Loucy (cell line): ENCODE measurements around the gene CLMP.

Experiments
- H2AFZ ChIP-seq: fragments of 200-600 bp; sonication (generic); 2 replicates; pipeline ENCODE4 v1.6.0; 2016; ENCODE audit warnings: antibody characterized with exemption, mild to moderate bottlenecking, low read length, moderate library complexity
- H3F3A ChIP-seq: fragments of 200-600 bp; 2 replicates; pipeline ENCODE4 v1.6.0; 2016; ENCODE audit warnings: antibody characterized with exemption, low read depth, mild to moderate bottlenecking
- H3K27me3 ChIP-seq: fragments of 200-600 bp; sonication (generic); 2 replicates; pipeline ENCODE4 v1.6.1; 2014; ENCODE audit warnings: low read length, mild to moderate bottlenecking; ENCODE audit not compliant: insufficient read depth, poor library complexity, severe bottlenecking
- H3K36me3 ChIP-seq: fragments of 200-600 bp; sonication (generic); 2 replicates; pipeline ENCODE4 v1.6.1; 2016; ENCODE audit warnings: low read length; ENCODE audit not compliant: insufficient read depth
- H3K4me1 ChIP-seq: fragments of 200-600 bp; sonication (generic); 2 replicates; pipeline ENCODE4 v1.5.1; 2014; ENCODE audit warnings: low read length, mild to moderate bottlenecking; ENCODE audit not compliant: insufficient read depth, poor library complexity, severe bottlenecking
- H3K4me2 ChIP-seq: fragments of 200-600 bp; sonication (generic); 2 replicates; pipeline ENCODE4 v1.6.0; 2014; ENCODE audit warnings: antibody characterized with exemption, low read length, low read depth, mild to moderate bottlenecking; ENCODE audit not compliant: poor library complexity, severe bottlenecking
- H3K4me3 ChIP-seq: fragments of 200-600 bp; sonication (generic); 2 replicates; pipeline ENCODE4 v1.5.1; 2014; ENCODE audit warnings: low read length, mild to moderate bottlenecking, mixed read lengths; ENCODE audit not compliant: poor library complexity, severe bottlenecking
- H3K79me2 ChIP-seq: fragments of 200-600 bp; sonication (generic); 2 replicates; pipeline ENCODE4 v1.6.1; 2014; ENCODE audit warnings: low read length; ENCODE audit not compliant: insufficient read depth
- H3K9ac ChIP-seq: fragments of 200-600 bp; sonication (generic); 2 replicates; pipeline ENCODE4 v1.6.0; 2014; ENCODE audit warnings: mild to moderate bottlenecking, low read depth, low read length, moderate library complexity; ENCODE audit not compliant: poor library complexity, severe bottlenecking
- H3K9me2 ChIP-seq: fragments of 200-600 bp; sonication (generic); replicated peaks from 2 replicates; pipeline ENCODE4 v1.6.1; 2016; ENCODE audit warnings: low read depth, low read length, mixed read lengths
- H3K9me3 ChIP-seq: fragments of 200-600 bp; sonication (generic); 2 replicates; pipeline ENCODE4 v1.6.1; 2014; ENCODE audit warnings: mild to moderate bottlenecking, antibody characterized with exemption, low read length, low read depth; ENCODE audit not compliant: insufficient read depth
- H4K20me1 ChIP-seq: fragments of 200-600 bp; sonication (generic); 2 replicates; pipeline ENCODE4 v1.6.0; 2014; ENCODE audit warnings: antibody characterized with exemption, low read length, mild to moderate bottlenecking; ENCODE audit not compliant: insufficient read depth, poor library complexity, severe bottlenecking
- CTCF ChIP-seq: fragments of 200-600 bp; sonication (generic); conservative IDR thresholded peaks from 2 replicates; pipeline ENCODE4 v1.5.1; 2014; ENCODE audit warnings: mild to moderate bottlenecking, antibody characterized with exemption, low read length
- EZH2phosphoT487 ChIP-seq: fragments of 200-600 bp; IDR thresholded peaks from 2 replicates; pipeline ENCODE4 v1.6.1; 2018; ENCODE audit warnings: antibody characterized with exemption, mild to moderate bottlenecking, moderate library complexity, borderline replicate concordance

Gene CLMP

GRCh38 chr11:123143476-123143875 lies 51.6 kb downstream of the CLMP start:
- H4K20me1 ChIP-seq: no peaks in the 10 kb centered on the region
- no peaks in the 10 kb centered on the region for H3K9me2 ChIP-seq
- no peaks in the 10 kb centered on the region for H3K27me3 ChIP-seq
- H3F3A ChIP-seq: no peaks in the 10 kb centered on the region
- H3K79me2 ChIP-seq: no peaks in the 10 kb centered on the region
- no peak overlapping the region for H2AFZ ChIP-seq
- H3K9ac ChIP-seq: no peak overlapping the region
- no peaks in the 10 kb centered on the region for H3K9me3 ChIP-seq
- H3K4me3 ChIP-seq: no peak overlapping the region
- TF ChIP-seq EZH2phosphoT487 (no peak), CTCF (no peak)
- H3K4me2 ChIP-seq: no peak overlapping the region
- no peaks in the 10 kb centered on the region for H3K36me3 ChIP-seq
- no peaks in the 10 kb centered on the region for H3K4me1 ChIP-seq

GRCh38 chr11:123139206-123139605 lies 55.8 kb downstream of the CLMP start:
- Histone ChIP-seq H3K9me3 (no peaks in the 10 kb centered on the region), H3K9me2 (no peaks in the 10 kb centered on the region), H3K9ac (no peak overlapping the region), H3K36me3 (no peaks in the 10 kb centered on the region), H3K4me3 (no peak overlapping the region), H3K4me2 (no peak overlapping the region), H2AFZ (no peak overlapping the region), H3K4me1 (no peaks in the 10 kb centered on the region), H3F3A (no peaks in the 10 kb centered on the region), H3K27me3 (no peaks in the 10 kb centered on the region), H3K79me2 (no peaks in the 10 kb centered on the region), H4K20me1 (no peaks in the 10 kb centered on the region)
- no peak for TF ChIP-seq CTCF
- TF ChIP-seq EZH2phosphoT487: no peak

- Histone ChIP-seq H2AFZ (no peak overlapping the region), H3K79me2 (no peaks in the 10 kb centered on the region), H3K9ac (no peak overlapping the region), H3K36me3 (no peaks in the 10 kb centered on the region), H3K4me3 (no peak overlapping the region), H3K9me2 (no peaks in the 10 kb centered on the region), H3F3A (no peaks in the 10 kb centered on the region), H3K27me3 (no peaks in the 10 kb centered on the region), H3K4me2 (no peak overlapping the region), H4K20me1 (no peaks in the 10 kb centered on the region), H3K9me3 (no peaks in the 10 kb centered on the region), H3K4me1 (no peaks in the 10 kb centered on the region)
- no peak for TF ChIP-seq CTCF
- no peak for TF ChIP-seq EZH2phosphoT487
Observed at GRCh38 chr11:123137431-123138224, 57.4 kb downstream of the CLMP start.
